Hepatic stellate cell (primary cell): Measurements from ENCODE around the gene APLNR.
A peak's percentile ranks its signal among the peaks of the same experiment; 100 is the strongest.

Source experiments
- DNase-seq: peaks from one replicate; pipeline ENCODE4 v3.0.0; 2011; ENCODE audit warnings: low spot score

APLNR gene

DNA sequence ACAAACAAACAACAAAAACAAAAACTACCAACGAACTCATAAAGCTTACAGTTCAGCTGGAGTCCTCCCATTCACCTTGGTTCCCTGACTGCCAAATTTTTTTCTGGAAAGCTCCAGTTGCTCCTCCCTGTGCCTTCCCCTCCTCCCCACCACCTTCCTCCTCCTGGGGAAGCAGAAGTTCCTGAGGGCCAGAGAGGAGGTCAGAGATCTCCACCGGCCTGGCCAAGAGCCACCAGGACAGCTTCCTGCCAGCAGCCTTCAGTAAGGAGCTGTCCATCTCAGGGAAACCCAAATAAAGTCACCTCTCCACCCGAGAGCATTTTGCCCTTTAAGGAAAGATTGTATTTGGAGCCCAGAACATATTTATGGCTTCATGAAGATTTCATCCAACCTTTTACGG is 20.0 kb downstream of the APLNR start:
- no peak for DNase-seq

DNA sequence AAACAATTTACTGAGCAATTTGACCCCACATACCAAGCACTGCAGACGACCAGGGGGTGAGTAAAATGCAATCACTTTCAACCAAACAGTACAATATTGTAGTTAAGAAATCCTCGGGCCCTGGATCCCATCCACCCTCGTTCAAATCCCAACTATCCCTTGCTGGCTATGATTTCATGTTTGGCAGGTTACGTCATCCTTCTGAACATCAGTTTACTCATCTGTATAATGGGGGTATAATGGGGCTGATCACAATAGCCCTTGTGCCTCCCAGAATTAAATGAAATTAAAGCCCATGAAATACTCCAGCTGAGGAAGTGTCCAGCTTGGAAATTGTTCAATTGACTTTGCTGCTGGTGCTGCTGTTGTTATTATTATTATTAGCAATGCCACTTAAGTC is 20.6 kb downstream of the APLNR start:
- DNase-seq: no peak

DNA sequence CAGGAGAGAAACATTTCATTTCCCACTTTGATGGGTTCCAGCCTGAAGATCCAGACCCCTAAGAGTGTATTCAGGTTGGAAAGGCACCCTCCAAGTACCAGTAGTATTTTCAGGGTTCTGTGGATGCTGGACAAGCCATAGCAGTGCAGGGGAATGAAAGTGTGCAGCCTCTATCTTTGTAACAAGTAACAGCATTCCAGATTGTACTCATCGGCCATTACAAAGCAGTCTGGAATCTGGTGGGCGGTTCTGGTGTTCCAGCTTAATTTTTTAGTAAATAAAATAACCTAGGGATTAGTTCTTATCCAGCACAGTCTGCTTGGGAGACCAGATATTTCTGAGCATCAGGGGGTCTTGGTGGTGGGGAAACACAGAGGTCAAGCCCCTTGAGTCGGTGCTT is 22.6 kb downstream of the APLNR start:
- DNase-seq: peak; percentile 74

DNA sequence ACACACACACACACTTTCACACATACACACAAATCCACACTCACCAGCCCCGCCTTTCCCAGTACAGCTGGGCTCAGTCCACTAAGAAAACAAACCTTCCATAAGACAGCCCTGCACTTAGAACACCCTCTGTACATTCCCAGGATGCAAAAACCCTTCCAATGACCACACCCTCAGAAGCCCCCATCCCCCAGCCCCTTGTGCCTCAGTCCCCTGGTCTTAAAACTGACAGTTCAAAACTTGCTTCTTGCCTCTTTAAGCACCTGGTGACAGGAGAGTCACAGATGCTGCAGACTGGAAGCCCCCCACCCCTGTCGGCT is 23.0 kb downstream of the APLNR start:
- DNase-seq: peak; percentile 16

DNA sequence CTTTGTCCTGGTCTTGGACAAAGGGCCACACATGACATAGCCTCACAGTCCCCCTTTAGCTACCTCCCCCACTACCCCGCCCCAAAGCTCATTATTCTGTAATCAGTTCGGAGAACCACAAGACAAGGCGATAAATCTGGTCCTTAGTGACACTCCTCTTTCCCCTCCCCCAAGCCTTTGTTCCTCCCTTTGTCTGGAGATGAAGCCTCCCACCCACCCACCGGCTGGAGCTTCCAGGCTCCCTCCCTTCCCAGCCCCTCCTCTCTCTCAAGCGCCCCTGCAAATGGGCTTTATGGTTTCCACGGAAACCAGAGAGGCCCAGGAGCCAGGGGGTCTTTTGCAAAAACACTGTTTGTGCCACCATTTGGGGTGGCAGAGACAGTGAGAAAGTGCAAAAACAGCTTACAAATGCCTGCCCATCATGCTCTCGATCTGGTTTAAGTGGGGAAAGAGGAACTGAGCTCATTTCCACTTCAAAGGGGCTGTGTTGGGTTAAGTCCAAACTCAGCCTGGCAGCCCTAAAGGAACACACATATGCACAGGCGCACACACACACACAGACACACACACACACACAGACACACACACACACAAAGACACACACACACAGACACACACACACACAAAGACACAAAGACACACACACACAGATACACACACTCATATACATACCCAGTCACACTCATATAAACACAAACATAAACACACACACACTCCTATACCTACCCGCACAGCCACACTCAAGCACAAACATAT is 23.5 kb downstream of the APLNR start:
- no peak for DNase-seq

DNA sequence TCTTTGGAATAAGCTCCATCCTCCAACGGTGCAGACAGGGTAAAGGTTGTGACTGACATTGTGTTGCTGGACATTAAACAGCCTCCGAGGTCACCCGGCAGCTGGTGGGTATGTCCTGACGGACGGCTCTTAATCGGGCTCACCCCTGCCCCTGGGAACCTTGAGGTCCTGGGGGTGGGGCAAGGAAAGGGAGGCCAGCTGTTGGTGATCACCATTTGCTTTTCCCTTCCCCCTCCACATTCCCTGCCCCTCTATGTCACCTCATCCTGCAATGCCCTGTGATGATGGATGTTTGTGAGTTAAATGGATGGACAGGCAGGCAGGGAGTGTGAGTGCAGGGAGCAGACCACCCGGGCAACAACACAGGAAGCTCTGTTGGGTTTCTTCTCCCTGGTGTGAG is 26.3 kb downstream of the APLNR start:
- DNase-seq: no peak

DNA sequence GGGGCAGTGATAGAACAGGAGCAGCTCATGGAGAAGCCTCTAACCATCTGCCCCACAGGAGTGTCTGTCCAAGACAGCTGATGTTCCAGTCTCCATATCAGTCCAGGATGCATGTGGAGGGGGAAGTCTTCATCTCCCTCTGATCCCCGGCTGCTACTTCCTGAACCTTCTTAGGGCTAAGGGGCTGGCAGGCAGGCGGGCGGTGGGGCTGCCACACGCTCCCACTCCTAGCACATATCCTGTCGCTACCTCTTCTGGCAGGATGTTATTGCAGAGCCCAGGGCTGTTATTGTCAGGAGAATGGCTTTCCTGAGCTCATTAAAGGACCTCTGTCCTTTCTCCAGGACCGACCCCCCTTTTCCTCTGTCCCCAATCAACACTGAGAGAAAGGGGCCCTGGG is 29.9 kb downstream of the APLNR start:
- no peak for DNase-seq

DNA sequence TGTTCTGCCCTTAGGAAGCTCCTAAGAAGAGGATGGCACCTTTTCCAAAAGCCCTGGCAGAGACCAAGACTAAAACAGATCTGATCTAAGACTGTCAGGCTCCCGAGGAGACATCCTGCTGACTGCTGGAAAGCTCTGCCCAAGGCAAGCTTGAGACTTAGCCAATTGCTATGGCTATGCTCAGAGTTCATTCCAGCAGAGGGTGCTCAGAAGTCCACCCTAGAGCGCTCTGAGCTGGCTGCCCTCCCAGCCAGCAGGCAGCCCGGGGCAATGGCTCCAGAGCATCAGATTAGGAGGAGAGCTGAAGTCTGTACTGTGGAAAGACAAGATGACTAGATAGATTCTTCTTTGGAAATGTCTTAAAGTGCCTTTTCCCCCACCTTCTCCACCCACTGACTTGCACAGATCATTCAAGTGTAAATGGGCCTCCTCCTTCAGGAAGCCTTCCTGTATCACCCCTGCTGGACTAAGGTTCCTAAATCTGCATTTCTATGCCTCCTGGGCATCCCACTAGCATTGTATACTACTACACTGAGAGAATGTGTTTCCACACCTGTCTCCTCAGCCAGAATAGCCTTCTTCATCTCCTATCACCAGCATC is 31.9 kb downstream of the APLNR start:
- DNase-seq: peak; percentile 38

DNA sequence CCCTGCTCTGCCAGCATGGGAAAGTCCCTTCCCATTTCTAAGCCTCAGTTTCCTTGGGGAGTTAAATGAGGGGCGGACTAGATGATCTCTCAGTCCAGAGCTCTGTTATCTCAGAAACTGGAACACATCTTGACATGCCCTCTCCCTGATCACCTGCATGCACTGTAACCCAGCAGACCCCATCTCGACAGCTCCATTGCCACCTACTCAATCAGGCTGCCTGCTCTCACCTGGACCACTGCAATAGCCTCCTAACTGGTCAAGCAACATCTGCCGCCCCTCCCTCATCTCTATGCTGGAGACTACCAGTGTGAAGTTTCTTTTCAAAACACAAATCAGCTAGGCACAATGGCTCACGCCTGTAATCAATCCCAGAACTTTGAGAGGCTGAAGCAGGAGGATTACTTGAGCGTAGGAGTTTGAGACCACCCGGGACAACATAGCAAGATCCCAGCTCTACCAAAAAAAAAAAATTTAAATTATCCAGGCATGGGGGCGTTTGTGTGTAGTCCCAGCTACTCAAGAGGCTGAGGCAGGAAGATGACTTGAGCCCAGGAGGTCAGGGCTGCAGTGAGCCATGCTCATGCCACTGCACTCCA is 33.1 kb downstream of the APLNR start:
- no peak for DNase-seq

DNA sequence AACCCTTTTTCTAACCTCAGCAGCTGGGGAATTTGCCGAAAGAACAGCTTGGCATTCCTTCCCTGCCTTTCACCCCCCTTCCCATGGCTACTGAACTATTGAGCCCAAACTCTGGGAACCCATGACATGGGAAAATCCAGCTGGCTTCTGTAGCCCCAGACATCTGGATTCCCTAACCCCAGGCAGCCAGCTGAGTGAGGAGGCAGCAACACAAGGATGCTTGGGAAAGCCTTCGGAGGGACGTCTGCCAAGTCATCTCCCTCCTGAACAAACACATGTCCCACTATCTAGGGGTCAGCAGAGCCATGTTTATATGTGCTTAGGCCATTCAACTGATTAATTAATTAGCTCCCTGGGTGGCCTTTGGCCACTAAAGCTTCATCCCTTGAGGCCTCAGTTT is 33.7 kb downstream of the APLNR start:
- DNase-seq: no peak

DNA sequence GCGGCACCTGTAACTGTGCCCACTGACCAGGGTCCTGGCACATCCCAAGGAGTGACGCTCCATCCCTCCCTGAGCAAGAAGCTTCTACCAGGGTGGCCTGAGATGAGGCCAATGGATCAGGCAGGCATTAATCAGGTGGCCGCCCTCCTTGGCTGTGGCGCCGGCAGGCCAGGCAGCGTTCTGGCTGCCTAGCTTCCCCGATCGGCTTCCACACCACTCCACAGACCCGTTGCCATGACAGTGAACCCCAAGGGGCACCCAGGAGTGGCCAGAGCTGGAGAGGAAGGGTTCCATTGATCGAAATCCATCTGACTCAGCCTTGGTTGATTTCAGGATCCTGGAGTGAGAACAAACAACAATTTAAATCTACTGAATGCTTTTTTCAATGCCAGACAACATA is 34.8 kb downstream of the APLNR start:
- no peak for DNase-seq

DNA sequence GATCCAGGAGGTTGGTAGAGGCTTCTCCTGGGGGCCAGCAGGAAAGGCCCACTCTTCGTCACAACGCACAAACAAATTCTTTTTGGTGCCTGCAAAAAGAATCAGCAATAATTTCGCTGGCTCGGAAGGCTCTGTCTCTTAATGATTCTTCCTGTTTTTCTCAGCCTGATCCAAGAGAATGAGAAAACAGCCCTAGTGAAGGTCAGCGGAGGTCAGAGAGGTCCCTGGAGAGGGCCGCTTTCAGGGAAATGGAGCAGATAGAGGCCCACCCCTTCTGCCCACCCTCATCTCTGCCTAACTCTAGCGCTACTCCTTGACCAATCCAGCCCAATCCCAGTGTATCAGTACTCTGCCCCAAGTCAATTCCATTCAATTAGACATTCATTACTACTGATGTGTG is 36.1 kb downstream of the APLNR start:
- DNase-seq: no peak

DNA sequence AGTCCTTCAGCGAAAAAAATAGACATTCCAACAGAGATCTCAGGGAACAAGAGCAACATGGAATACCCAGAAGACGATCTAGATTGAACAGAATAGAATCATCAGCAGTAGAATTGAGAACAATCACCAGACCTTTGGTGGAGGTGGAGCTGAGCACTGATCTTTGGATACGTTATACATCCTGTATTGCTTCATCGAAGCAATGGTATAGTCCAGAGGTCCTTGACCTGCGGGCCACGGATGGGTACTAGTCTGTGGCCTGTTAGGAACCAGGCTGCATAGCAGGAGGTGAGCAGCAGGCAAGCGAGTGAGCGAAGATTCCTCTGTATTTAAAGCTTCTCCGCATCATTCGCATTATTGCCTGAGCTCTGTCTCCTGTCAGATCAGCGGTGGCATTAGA is 37.7 kb downstream of the APLNR start:
- DNase-seq: no peak

DNA sequence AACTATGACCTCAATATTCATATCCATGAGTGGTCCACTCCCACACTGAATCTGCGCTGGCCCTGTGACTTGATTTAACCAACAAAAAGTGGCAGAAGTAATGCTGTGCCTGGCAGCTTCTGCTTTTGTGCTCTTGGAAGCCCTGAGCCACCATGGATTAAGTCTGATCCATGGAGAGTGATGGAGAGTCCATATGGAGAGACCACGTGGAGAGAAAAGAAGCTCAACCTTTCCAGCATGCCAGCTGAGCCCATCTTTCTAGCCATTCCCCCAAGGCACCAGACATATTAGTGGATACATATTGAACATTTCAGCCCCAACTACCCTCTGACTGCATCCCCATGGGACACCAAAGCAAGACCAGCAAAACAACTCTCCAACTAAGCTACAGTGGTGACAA is 39.3 kb downstream of the APLNR start:
- DNase-seq: no peak

DNA sequence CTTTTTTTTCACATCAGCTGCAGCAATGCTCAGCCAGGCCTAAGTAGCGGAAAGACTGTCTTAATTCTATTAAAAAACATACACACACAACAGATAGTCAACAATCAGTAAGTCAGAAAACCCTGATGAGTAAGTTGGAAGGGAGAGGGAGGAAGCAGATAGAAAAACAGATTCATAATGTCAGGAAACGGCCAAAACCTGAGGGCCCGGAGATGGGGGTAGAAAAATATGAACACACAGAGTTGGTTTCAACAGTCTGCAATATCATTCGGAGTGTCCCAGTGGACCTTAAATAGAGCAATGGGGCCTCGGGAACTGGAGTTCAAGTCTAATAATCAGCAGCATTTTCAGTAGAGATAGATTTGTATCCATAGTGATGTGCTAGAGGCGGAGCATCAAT is 40.5 kb downstream of the APLNR start:
- DNase-seq: no peak

DNA sequence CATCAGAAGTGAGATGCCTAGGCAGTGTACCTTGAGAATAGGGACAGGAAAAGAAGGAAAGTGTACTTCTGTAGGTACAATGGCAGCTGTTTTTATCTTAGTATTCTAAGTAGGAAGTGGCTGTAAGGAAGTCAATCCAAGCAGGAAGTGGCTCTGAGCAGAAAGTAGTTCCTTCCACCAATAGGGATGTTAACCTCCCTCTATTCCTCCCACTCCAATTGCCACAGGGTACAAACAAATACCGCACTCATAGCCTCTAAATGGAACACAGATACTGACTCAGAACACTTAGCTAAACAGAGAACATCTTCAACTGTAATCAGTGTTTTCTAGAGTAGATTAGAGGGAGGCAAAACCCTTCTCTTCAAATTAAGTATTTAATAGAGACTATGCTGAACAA is 44.7 kb downstream of the APLNR start:
- no peak for DNase-seq

DNA sequence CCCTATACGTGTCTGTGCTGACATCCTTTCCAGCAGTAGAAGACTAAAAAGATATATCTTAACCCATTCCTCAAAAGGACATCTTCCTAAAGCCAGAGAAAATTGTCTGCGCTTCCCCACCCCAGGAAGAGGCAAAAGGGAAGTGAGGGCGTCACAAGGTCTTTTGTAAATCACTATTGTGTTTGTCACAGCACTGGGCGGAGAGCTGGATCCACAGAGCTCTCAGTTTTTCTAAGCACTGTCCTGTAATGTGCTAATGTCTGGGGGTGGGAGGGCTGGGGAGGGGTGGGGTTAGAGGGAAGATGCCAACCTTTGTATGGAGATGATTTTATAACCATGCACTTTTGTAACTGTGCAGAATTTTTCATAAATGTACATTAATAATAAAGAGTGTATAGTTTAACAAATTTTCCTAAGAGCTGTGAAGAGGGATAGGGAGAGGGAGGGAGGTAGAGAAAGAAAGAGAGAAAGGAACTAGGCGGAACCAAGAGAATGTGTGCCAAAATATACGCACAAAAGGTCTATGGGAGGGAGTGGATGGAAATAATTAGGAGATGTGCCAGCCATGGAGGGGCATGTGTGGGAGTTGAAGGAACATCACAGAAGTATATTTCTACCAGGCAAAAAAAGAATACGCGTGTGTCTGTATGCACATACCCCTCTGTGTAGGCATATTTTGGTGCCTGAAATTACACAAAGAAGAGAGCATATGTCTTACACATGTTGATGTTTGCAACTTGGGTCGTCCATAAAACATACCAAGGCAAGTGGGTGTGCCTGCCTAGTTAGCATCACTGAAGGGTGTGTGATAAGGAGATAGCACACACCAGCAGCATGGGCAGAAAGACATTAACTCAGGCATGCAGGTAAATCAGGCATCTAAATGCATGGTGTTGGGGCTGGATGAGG is 45.5 kb downstream of the APLNR start:
- DNase-seq: no peak

DNA sequence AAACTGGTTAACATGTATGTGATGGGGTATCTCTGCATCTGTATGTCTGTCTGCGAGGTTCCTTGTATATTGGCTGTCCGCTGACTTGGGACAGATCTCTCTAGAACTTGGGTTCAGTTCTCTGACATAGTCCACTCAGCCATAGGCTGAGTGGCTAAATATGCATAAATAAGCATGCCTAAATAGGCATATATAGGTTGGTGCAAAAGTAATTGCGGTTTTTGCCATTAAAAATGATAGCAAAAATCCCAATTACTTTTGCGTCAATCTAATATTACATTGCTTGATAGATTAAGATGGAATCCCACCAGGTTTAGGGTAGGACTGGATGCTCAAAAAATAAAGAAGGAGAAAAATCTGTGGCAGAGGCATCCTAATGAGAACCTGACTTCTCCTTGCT is 46.5 kb downstream of the APLNR start:
- DNase-seq: no peak
